ENCODE results near the gene SLC25A24.

SLC25A24 gene

GRCh38 chr1:108108119-108108518 is 92.0 kb downstream of the SLC25A24 start:
- TF ChIP-seq, protein P1, sequence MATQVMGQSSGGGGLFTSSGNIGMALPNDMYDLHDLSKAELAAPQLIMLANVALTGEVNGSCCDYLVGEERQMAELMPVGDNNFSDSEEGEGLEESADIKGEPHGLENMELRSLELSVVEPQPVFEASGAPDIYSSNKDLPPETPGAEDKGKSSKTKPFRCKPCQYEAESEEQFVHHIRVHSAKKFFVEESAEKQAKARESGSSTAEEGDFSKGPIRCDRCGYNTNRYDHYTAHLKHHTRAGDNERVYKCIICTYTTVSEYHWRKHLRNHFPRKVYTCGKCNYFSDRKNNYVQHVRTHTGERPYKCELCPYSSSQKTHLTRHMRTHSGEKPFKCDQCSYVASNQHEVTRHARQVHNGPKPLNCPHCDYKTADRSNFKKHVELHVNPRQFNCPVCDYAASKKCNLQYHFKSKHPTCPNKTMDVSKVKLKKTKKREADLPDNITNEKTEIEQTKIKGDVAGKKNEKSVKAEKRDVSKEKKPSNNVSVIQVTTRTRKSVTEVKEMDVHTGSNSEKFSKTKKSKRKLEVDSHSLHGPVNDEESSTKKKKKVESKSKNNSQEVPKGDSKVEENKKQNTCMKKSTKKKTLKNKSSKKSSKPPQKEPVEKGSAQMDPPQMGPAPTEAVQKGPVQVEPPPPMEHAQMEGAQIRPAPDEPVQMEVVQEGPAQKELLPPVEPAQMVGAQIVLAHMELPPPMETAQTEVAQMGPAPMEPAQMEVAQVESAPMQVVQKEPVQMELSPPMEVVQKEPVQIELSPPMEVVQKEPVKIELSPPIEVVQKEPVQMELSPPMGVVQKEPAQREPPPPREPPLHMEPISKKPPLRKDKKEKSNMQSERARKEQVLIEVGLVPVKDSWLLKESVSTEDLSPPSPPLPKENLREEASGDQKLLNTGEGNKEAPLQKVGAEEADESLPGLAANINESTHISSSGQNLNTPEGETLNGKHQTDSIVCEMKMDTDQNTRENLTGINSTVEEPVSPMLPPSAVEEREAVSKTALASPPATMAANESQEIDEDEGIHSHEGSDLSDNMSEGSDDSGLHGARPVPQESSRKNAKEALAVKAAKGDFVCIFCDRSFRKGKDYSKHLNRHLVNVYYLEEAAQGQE (IDR thresholded peaks at IDR 0.05; ENCODE audit: insufficient replicate concordance, low read depth): no peak
- TF ChIP-seq SPI1 (IDR thresholded peaks at IDR 0.05; ENCODE audit: borderline replicate concordance, low read depth) (no peak), GABPA (IDR thresholded peaks at IDR 0.05; ENCODE audit: low read depth) (no peak), CTCF (IDR thresholded peaks at IDR 0.05; ENCODE audit: insufficient read depth, low read length) (no peak), POLR2AphosphoS5 (IDR thresholded peaks at IDR 0.05; ENCODE audit: low read depth) (no peak)
- no peak overlapping the region for H3K4me3 ChIP-seq (replicated peaks; ENCODE audit: insufficient read depth, low read length)
- DNase-seq (ENCODE audit: low read depth in 1 of 2, low spot score in 1 of 2): no peak
- H3K27ac ChIP-seq (replicated peaks): no peak overlapping the region
- H3K27me3 ChIP-seq (ENCODE audit: insufficient read depth, poor library complexity, severe bottlenecking): no peaks in the 10 kb centered on the region

DNA sequence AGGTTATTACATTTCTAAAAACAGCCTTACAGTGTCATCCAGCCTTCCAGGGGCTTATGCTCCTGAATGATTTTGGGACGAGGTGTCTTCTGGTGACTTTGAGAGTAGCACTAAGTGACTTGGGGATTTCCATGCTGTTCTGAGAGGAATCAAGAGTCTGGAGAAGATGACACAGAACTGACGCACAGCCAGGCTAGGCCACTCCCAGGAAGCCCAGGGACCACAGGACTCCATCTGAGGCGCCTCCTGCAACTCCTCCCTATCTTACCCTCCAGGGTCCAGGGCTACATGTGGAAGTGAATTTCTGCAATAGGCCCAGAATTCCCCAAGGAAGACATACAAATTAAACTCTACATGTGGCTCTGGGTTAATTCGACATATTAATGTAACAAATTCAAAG is 92.5 kb downstream of the SLC25A24 start:
- Histone ChIP-seq H3K27ac (replicated peaks) (no peak overlapping the region), H3K4me3 (replicated peaks; ENCODE audit: insufficient read depth, low read length) (no peak overlapping the region), H3K27me3 (ENCODE audit: insufficient read depth, poor library complexity, severe bottlenecking) (no peaks in the 10 kb centered on the region)
- no peak for DNase-seq (ENCODE audit: low read depth in 1 of 2, low spot score in 1 of 2)
- TF ChIP-seq POLR2AphosphoS5 (IDR thresholded peaks at IDR 0.05; ENCODE audit: low read depth): no peak
- no peak for TF ChIP-seq GABPA (IDR thresholded peaks at IDR 0.05; ENCODE audit: low read depth)
- TF ChIP-seq CTCF (IDR thresholded peaks at IDR 0.05; ENCODE audit: insufficient read depth, low read length): no peak
- TF ChIP-seq SPI1 (IDR thresholded peaks at IDR 0.05; ENCODE audit: borderline replicate concordance, low read depth): no peak
- TF ChIP-seq, protein P1 (IDR thresholded peaks at IDR 0.05; ENCODE audit: insufficient replicate concordance, low read depth): no peak

GRCh38 chr1:108106775-108107174 is 93.4 kb downstream of the SLC25A24 start:
- no peaks in the 10 kb centered on the region for H3K27me3 ChIP-seq (ENCODE audit: insufficient read depth, poor library complexity, severe bottlenecking)
- no peak overlapping the region for H3K27ac ChIP-seq (replicated peaks)
- no peak for DNase-seq (ENCODE audit: low read depth in 1 of 2, low spot score in 1 of 2)
- H3K4me3 ChIP-seq (replicated peaks; ENCODE audit: insufficient read depth, low read length): no peak overlapping the region
- TF ChIP-seq POLR2AphosphoS5 (IDR thresholded peaks at IDR 0.05; ENCODE audit: low read depth): no peak
- TF ChIP-seq, protein P1 (IDR thresholded peaks at IDR 0.05; ENCODE audit: insufficient replicate concordance, low read depth): no peak
- TF ChIP-seq CTCF (IDR thresholded peaks at IDR 0.05; ENCODE audit: insufficient read depth, low read length): no peak
- no peak for TF ChIP-seq SPI1 (IDR thresholded peaks at IDR 0.05; ENCODE audit: borderline replicate concordance, low read depth)
- no peak for TF ChIP-seq GABPA (IDR thresholded peaks at IDR 0.05; ENCODE audit: low read depth)

All from HL-60 (cell line).